Left colon (tissue), 2 donors: ENCODE measurements around the gene NRARP. TPM values are rescaled to one million over a fixed set of nuclear protein-coding genes. Genes with fewer than 3 reads are reported as not detected.

ENCODE experiments used
- ATAC-seq: fragments of 200-7000 bp; cut with Tn5 transposase; one replicate; pipeline ENCODE4 v1.9.1; 2020; ENCODE audit warnings: mild to moderate bottlenecking, moderate library complexity
- DNase-seq, 2 donors: peaks; one replicate each; pipeline ENCODE4 v3.0.0-alpha.2; 2020
- intact Hi-C, 2 donors: fragments of 100-400 bp; cut with DNase I in 1 of 2; cut with micrococcal nuclease in 1 of 2; formaldehyde crosslinking; loops; one replicate each; pipeline versions ENCODE4 v1.11.2 to v1.14.0; 2022; cut with DNase I, micrococcal nuclease
- total RNA-seq, 2 donors: library from RNA; stranded (reverse); fragmentation: NEBNext Ultra II Directional; extraction: Animal tissue kit (Norgen Biotek cat#: 25700); gene quantifications; one replicate each; pipeline ENCODE4 v1.2.1, GENCODE V29; 2021
- donor health status: DM: no; HTN: no; CAD: no.
- donor health status: DM: yes; HTN: yes; CAD: no.

Gene NRARP
- total RNA-seq, 2 donors from 2014 or later, result 163 to 181 TPM

GRCh38 chr9:137313956-137314560, 12.0 kb upstream of the NRARP start:
- intact Hi-C loops, result loop anchor here in 1 of 2 donors (10.0 kb wide), 1 partner anchor 91 kb away; no protein-coding TSS in a partner anchor
- DNase-seq (peak in 1 of 2 donors; percentile 27), ATAC-seq (no peak)

GRCh38 chr9:137313326-137313936, 11.4 kb upstream of the NRARP start:
- ATAC-seq (no peak), DNase-seq (peak in 1 of 2 donors; percentile 28)
- intact Hi-C loops, result loop anchor here in 1 of 2 donors (10.0 kb wide), 1 partner anchor 91 kb away; no protein-coding TSS in a partner anchor

DNA sequence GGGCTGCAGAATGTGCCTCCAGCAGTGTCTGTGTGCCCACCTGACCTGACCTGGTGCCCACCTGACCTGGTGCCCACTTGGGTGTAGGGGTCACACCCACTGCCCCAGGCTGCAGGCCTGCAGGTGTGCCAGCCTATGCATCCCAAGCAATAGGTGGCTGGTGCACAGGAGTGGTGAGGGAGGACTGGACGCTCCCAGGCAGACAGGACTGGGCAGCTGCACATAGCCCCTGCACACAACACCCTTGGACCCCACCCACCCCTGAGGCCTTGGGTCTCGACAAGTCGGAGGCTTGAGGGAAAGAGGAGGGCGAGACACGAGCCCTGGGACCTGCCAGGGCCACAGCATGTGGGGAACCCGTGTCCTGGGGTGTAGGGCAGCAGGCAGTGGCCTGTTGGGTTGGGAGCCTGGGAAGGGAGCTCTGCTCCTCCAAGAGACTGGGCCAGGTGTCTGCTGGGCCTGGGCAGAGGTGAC, 10.8 kb upstream of the NRARP start:
- no peak for ATAC-seq
- intact Hi-C loops, result loop anchor here in 1 of 2 donors (10.0 kb wide), 1 partner anchor 92 kb away; no protein-coding TSS in a partner anchor
- peak in 1 of 2 donors; percentile 38 for DNase-seq

GRCh38 chr9:137311986-137312851, 10.1 kb upstream of the NRARP start:
- peak in 1 of 2 donors; percentile 50 for DNase-seq
- ATAC-seq, result peak; percentile 38
- intact Hi-C loops, result loop anchor here in 1 of 2 donors (10.0 kb wide), 1 partner anchor 93 kb away; no protein-coding TSS in a partner anchor

DNA sequence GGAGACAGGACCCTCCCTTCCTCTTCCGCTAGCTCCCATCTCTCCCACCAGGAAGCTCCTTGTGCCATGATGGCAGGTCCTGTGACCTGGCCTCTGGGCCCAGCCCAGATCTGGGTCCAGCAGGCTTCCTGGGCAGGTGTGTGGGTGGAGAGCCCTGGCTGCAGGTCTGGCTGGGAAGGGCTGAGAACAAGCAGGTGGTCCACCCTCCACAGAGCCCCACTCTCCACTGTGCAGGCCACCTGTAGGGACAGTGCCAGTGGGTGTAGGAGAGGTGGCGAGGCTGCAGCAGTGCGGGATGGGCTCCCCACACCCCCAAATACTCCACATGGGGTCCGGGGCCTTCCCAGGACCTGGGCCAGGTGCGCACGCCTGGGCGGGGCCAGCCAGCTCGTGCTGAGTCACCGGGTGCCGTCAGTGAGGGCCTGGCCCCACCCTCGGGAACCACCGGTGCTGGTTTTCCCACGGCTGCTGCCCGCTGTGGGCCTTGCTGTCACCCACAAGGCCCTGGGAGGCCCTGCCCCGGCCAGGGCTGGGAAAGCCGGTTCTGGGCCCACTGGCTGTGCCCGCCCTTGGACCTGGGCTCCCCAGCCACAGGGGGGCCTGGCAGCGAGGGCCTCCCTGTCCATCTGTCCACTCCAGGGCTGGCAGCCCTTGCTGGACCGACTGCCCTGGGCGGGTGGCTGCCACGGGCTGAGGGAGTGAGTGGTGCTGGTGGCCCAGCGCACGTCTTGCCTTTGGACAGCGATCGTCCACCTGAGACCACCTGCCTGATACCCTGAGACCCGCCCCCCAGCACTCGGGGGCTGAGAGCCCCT, 9.3 kb upstream of the NRARP start:
- DNase-seq (peak; percentile 90 to 93), ATAC-seq (peak; percentile 73)
- intact Hi-C loops, result loop anchor here in 1 of 2 donors (10.0 kb wide), 1 partner anchor 93 kb away; no protein-coding TSS in a partner anchor

DNA sequence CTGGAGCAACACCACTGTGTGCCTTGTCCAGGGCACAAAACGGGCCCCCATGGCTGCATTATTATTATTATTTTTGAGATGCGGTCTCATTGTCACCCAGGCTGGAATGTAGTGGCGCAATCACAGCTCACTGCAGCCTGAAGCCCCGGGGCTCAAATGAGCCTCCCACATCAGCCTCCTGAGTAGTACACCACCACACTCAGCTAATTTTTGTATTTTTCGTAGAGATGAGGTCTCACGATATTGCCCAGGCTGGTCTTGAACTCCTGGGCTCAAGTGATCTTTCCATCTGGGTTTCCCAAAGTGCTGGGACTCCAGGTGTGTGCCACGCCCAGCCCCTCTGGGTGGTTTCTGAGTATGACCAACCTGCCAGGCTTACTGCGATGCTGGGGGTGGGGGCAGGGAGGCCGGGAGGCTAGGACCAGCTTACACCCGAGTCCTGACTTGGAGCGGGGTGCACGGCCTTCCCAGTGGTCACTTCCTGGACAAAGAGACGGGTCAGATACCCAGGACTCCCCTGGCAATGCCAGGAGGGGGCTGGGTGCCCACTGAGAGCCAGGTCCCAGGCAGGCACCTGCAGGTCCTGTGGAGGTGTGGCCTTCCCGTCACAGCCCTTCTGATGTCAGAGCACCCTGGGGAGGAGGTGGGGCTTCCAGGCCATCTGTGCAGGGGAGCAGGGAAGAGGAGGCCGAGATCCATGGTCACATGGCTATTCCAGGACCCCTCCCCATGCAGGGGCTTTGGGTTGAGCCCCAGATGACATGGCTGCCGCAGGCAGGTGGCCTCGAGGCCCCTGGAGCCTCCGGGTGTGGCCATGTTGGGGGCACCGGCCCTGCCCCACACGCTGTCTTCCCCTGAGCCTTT, 8.3 kb upstream of the NRARP start:
- DNase-seq (peak; percentile 75 to 86), ATAC-seq (peak; percentile 46)
- intact Hi-C loops, result loop anchor here in 1 of 2 donors (10.0 kb wide), 1 partner anchor 94 kb away; no protein-coding TSS in a partner anchor

DNA sequence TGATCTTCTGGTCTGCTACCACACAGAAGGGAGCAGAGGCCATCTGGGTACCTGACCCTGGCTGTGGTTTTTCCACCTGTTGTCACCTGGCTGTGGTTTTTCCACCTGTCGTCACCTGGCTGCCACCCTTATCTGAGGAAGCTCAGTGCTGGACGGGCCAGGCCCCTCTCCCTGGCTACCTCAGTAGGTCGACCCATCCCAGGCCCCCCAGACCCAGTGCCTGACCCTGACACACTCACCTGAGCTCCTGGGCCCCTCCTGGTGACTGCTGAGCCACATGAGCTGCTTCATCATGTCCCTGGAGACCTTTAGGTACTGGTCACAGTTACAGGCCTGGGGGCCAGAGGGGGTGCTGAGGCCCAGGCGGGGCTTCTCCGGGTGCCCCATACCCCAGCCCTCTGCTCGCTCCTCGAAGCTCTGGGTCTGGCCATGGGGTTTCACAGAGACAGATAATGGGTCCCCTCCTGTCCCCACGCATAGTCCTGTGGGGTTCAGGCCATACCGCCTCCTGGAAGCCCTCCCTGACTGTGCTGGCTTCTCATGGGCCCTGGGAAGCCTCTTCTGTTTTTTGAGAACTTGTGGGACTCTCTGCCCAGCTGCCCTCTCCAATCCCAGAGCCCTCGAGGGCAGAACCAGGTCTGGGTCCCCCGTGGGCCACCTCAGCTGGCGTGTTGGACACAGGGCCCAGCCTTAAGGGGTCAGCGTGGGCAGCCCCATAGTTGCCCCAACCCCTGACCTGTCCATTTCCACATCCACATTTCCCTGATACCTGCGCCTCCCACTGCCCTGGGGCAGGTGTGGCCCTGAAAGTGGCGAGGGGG, 7.5 kb upstream of the NRARP start:
- ATAC-seq (no peak), DNase-seq (no peak)
- intact Hi-C loops, result loop anchor here in 1 of 2 donors (10.0 kb wide), 1 partner anchor 95 kb away; no protein-coding TSS in a partner anchor

GRCh38 chr9:137308057-137308619, 6.1 kb upstream of the NRARP start:
- intact Hi-C loops, result no loop called here
- peak in 1 of 2 donors; percentile 32 for DNase-seq
- ATAC-seq, result no peak

- intact Hi-C loops, result no loop called here
- ATAC-seq (peak; percentile 8), DNase-seq (peak; percentile 77 to 87)
Measured at GRCh38 chr9:137307255-137308056, 5.4 kb upstream of the NRARP start.

DNA sequence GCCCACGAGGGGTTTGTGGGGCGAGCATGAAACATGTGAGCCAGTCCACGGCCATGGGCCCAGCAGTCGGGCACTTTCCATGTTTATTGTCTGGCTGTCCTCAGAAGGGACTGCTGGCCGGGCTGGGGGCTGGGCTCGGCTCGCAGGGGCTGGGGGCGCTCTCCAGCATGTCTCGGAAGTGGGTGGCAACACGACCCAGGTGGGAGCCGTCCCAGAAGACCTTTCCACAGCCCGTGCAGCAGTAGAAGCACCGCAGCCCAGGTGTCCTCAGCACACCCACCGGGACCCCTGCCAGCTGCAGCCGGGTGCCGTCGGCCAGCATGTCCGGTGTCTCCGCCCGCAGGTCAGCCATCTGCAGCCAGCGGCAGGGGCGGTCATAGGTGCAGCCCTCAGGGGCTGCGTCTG, 4.8 kb upstream of the NRARP start:
- DNase-seq (peak in 1 of 2 donors; percentile 30), ATAC-seq (no peak)
- intact Hi-C loops, result no loop called here

DNA sequence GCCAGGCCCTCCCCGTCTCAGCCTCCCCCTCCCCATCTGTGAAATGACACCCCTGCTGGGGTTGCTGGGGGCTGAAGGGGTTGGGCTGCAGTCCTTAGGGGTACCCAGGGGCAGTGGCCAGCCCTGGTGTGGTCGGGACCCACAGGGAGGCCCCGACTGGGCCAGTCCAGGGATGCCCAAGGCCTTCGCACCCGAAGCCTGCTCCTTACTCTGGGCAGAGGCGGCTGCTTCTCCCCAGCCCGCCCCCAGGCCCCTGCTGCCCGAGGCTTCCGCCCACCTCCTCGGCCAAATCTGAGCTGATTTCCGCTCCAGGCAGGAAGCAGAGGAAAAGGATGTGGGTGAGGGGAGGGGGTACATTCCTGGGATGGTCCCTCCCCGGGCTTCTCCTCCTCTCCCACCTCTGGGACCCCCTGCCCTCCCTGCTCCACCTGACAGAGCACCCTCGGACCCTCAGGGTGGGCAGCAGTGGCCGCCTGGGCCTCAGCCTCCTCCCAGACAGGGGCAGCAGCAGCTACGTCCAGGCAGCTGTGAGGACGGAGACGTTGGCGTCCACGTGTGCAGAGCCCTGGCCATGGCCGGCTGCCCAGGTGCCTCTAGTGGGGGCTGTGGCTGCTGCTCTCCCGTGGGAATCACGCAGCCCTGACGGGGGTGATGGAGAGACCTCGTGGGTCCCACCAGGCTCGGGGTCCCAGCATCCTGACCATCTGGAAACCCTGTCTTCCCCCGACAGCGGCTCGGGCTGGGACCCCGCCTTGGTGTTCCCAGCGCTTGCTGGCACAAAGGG, 4.2 kb upstream of the NRARP start:
- no peak for DNase-seq
- ATAC-seq, result no peak
- intact Hi-C loops, result no loop called here

DNA sequence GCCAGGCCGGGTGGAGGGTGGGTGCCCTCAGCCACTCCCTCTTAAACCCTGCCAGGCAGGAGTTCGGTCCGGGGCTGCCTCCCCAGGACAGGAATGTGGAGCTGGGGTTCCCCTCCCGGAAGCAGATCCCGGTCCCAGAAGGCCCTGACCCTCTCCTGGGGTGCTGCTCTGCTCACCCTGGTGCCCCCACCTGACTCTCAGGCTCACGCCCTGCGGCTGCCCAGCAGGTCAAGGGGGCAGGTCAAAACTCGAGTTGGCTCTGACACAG, 3.7 kb upstream of the NRARP start:
- peak in 1 of 2 donors; percentile 87 for DNase-seq
- ATAC-seq, result no peak
- intact Hi-C loops, result no loop called here

DNA sequence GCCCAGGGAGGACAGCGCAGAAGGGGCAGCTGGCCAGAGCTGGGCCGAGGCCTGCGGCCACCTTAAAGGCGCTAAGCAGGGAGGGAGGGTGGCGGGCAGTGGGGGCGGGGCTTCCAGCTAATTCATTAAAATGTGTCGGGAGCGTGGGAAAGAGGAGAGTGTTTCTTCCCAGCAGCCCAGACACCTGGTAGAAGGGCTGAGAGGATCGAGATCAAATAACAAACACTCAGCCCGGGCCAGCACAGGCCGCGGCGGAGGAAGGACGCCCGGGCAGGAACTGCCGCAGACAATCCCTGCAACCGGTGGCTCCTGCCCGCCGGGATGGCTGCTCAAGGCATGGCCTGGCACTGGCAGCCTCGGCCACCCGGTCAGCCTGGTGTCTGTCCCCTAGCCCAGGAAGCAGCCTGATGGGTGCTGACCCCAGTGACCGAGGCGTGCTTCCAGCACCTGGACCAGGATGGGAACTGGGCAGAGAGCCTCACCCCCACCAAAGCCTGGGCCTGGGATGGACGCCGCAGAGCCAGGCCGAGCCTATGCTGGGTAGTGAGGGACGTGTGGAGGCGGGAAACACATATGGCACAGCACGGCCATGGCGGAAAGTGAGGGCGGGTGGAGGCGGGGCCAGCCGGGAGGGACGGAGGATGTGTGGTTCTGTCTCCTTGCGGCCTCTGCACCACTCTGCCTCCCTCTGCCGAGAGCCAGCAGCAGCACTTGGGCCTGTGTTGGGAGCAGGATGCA, 3.2 kb upstream of the NRARP start:
- DNase-seq, result peak; percentile 79 to 89
- intact Hi-C loops, result no loop called here

GRCh38 chr9:137304383-137305059, 2.5 kb upstream of the NRARP start:
- ATAC-seq, result no peak
- intact Hi-C loops, result no loop called here
- DNase-seq, result peak in 1 of 2 donors; percentile 38

More for the DNA sequence above, 3.2 kb upstream of the NRARP start:
- ATAC-seq, result peak; percentile 49
